GM12874 (cell line): ENCODE data around the gene SMYD4.

Experiments used
- TF ChIP-seq, protein P1 (sequence below): IDR thresholded peaks from 2 replicates; pipeline ENCODE4 v1.5.1; 2011; ENCODE audit warnings: low read depth, mild to moderate bottlenecking, control low read depth, low read length, moderate library complexity; ENCODE audit not compliant: insufficient read depth

Gene SMYD4, protein sequence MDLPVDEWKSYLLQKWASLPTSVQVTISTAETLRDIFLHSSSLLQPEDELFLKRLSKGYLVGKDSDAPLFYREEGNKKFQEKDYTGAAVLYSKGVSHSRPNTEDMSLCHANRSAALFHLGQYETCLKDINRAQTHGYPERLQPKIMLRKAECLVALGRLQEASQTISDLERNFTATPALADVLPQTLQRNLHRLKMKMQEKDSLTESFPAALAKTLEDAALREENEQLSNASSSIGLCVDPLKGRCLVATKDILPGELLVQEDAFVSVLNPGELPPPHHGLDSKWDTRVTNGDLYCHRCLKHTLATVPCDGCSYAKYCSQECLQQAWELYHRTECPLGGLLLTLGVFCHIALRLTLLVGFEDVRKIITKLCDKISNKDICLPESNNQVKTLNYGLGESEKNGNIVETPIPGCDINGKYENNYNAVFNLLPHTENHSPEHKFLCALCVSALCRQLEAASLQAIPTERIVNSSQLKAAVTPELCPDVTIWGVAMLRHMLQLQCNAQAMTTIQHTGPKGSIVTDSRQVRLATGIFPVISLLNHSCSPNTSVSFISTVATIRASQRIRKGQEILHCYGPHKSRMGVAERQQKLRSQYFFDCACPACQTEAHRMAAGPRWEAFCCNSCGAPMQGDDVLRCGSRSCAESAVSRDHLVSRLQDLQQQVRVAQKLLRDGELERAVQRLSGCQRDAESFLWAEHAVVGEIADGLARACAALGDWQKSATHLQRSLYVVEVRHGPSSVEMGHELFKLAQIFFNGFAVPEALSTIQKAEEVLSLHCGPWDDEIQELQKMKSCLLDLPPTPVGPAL

DNA sequence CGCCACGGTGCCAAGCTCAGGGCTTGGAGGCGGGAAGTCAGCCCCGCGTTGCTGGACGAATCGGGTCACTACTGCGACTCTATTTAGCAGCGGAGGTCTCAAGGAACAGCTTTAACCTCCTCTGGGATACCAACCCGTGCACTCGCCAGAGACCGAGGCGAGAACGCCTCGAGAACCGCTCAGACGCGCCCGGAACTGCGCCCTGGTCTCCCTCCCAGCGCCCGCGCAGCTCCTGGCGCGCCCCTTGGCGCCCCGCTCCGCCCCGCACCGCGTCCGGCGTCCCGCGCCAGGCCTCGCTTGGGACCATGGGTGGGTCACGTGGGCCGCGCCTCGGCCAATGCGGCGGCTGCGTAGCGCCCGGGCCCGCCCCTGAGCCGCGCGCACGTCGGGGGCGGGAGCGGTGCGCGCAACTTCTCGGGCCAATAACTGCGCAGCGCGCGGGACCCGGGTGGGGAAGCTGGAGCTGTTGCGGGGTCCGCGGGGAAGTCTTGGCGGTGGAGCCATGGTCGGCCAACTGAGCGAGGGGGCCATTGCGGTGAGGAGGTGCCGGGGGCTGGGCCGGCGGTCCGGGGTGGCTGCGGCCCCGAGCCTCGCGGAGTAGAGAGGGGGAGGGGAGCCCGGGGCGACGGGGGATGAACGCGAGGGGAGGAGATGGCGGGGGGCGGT lies at the start of gene SMYD4, which contains the start of gene RPA1:
TSS of gene SMYD4 (minus strand) at position 311 of the 666 bp plus-strand sequence. CDS start 1,908 bp downstream, outside the sequence.
TSS of gene RPA1 (plus strand) at position 414 of the 666 bp plus-strand sequence. CDS start at position 503, 89 bp downstream.
- TF ChIP-seq, protein P1, sequence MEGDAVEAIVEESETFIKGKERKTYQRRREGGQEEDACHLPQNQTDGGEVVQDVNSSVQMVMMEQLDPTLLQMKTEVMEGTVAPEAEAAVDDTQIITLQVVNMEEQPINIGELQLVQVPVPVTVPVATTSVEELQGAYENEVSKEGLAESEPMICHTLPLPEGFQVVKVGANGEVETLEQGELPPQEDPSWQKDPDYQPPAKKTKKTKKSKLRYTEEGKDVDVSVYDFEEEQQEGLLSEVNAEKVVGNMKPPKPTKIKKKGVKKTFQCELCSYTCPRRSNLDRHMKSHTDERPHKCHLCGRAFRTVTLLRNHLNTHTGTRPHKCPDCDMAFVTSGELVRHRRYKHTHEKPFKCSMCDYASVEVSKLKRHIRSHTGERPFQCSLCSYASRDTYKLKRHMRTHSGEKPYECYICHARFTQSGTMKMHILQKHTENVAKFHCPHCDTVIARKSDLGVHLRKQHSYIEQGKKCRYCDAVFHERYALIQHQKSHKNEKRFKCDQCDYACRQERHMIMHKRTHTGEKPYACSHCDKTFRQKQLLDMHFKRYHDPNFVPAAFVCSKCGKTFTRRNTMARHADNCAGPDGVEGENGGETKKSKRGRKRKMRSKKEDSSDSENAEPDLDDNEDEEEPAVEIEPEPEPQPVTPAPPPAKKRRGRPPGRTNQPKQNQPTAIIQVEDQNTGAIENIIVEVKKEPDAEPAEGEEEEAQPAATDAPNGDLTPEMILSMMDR, result no peak

DNA sequence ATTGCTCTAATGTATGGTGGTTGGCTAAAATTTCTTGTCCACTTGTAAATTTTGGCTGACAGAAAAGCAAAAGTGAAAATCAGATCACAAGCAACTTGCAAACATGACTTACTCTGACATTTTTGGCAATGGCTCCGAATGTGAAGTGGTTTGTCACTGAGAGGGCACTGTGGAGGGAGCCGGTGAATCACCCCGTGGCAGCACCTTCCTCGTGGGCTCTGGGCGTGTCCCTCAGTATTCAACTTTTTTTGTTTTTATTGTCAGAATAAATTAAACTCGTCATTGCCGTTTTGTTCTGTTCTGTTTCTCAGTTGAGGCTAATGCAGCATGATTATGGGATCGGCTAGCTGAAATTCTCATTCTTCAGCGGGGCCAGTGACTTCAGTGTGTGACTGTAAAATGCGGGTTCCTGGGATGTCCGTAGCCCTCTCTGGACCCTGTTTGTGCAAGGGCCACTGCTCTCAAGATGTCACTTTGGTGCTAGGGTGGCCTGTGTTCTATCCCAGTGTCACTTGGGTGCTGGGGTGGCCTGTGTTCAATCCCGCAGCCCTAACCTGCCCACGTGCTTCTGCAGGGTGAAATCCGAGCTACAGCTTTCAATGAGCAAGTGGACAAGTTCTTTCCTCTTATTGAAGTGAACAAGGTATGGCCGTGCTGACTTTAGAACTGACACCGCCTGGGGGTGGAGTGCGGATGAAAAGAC lies 48.9 kb upstream of the SMYD4 start:
- TF ChIP-seq, protein P1, result no peak

DNA sequence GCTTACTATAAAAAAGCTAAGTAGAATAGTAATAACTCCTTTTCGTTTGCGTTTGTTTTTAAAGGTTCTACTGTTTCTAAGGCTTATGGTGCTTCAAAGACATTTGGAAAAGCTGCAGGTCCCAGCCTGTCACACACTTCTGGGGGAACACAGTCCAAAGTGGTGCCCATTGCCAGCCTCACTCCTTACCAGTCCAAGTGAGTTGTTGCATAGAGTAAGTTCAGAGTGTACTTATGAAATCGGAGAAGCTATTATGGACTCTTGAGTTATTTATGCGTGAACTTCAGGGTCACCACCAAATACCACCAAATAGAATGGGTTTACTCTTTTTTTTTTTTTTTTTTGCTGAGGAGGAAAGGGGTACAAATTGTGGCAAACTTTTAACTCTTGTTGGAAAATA lies 45.9 kb upstream of the SMYD4 start:
- TF ChIP-seq, protein P1, result no peak

DNA sequence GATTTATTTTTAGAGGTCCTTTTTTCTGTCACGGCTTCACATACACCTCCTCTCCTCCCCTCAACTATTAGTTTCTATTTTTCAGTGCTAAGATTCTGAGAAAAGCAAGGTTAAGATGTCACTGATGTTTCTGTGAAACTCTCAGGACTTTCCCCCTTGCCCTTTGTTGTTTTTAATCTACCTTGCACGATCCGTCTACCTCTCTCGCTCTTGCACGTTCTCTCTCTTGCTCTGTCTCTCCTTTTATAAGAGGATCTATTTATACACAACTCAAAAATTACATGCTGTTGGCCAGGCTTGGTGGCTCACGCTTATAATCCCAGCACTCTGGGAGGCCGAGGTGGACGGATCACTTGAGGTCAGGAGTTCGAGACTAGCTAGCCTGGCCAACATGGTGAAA lies 43.7 kb upstream of the SMYD4 start:
- TF ChIP-seq, protein P1, result no peak

DNA sequence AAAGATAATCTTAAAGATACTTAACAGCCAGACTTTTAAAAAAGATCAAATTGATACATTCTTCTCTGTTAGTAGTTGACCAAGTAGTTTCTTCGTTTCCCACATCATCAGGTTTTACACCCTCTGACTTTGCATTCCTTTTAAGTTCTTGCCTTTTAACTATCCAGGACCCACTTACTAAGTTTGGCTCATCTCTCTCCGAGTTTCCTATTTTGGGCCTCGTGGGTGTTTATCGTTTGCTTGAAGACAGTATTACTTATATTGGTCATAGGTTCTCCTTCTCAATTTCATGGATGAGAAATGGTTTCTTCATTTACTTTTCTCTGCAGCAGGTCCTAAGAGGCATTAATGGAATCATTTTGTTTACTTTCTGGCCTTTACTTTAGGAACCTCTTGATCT lies 43.3 kb upstream of the SMYD4 start:
- TF ChIP-seq, protein P1, result no peak

DNA sequence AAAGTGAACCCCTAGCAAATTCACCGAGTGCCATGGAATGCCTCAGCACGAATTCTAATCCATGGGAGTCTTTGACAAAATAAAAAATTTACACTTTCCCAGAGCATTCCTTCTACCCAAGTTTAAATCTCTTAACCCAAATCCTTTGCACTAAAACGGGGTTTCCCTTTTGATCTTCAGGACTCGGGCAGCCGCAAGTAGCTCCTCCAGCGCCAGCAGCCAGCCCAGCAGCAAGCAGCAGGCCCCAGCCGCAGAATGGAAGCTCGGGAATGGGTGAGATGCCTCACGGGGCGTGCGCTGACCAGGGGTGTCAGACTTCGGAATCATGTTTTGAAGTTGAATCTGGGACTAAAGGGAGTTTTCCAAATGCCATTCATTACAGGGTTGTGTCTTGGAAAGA lies 42.6 kb upstream of the SMYD4 start:
- TF ChIP-seq, protein P1, result no peak

DNA sequence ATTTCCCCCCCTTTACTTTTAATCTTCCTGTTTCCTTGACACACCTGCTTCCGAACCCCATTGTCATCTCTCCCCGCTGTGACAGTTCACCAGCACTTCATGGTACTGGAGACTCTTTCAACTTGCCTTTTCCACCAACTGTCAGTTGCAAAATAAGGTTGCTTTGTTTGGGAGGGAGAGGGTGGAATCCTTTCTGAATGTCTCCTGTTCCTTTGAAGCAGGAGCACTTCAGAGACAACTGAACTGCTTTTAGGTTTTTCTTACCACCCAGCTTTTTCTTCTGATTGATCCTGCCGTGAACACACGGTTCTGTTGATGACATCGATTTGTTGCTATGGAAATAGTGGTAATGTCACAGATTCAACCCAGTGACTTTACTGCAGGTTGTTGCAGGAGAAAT lies 42.1 kb upstream of the SMYD4 start:
- TF ChIP-seq, protein P1, result no peak
